SK-N-SH (cell line): ENCODE data around the gene MTARC1. TPM values are rescaled to one million over a fixed set of nuclear protein-coding genes. Genes with fewer than 3 reads are reported as not detected.

Experiments
- CTCF ChIA-PET: fragments of 300-600, 350-600 bp; formaldehyde crosslinking; extraction: SDS; loops from one replicate; lab custom pipeline; 2021; lab: Yijun Ruan, JAX
- POLR2A ChIA-PET: fragments of 350-600 bp; sonication (Branson Sonifier 250); formaldehyde crosslinking; extraction: SDS; loops from one replicate; lab custom pipeline; 2020; ENCODE audit warnings: antibody characterized with exemption, inconsistent platforms; lab: Yijun Ruan, JAX
- DNase-seq: peaks from one replicate; pipeline ENCODE4 v3.0.0; 2012
- H2AFZ ChIP-seq: fragments of 200-600 bp; sonication (generic); 2 replicates; pipeline ENCODE4 v1.8.1; 2016; ENCODE audit warnings: antibody characterized with exemption, mild to moderate bottlenecking, low read depth
- H3F3A ChIP-seq: fragments of 200-600 bp; sonication (generic); replicated peaks from 2 replicates; pipeline ENCODE3; 2016; ENCODE audit warnings: antibody characterized with exemption, mild to moderate bottlenecking; ENCODE audit not compliant: insufficient read depth
- H3K27ac ChIP-seq, 2 experiments: fragments of 200-500 bp in 1 of 2; fragments of 200-600 bp in 1 of 2; sonication (Bioruptor generic) in 1 of 2; sonication (generic), shearing (Covaris generic) in 1 of 2; 2 replicates each; pipeline versions ENCODE4 v1.5.1 to v1.6.1; 2014 to 2016; ENCODE audit warnings: low read depth in 2 of 2, inconsistent platforms in 1 of 2, low read length in 1 of 2, mild to moderate bottlenecking in 1 of 2, mixed read lengths in 1 of 2
- H3K27me3 ChIP-seq: fragments of 200-600 bp; sonication (generic), shearing (Covaris generic); 2 replicates; pipeline ENCODE4 v1.6.1; 2016; ENCODE audit warnings: mixed run types; ENCODE audit not compliant: insufficient read depth
- H3K36me3 ChIP-seq, 2 experiments: fragments of 200-500 bp in 1 of 2; fragments of 200-600 bp in 1 of 2; sonication (Bioruptor generic) in 1 of 2; sonication (generic) in 1 of 2; replicated peaks in 1 of 2; 2 replicates each; pipeline versions ENCODE3 to v1.5.1; 2014 to 2016; ENCODE audit warnings: low read length in 1 of 2, mild to moderate bottlenecking in 1 of 2; ENCODE audit not compliant: insufficient read depth in 2 of 2, control insufficient read depth in 1 of 2
- H3K4me1 ChIP-seq, 2 experiments: fragments of 200-500 bp in 1 of 2; fragments of 200-600 bp in 1 of 2; sonication (Bioruptor generic) in 1 of 2; sonication (generic), shearing (Covaris generic) in 1 of 2; 2 replicates each; pipeline versions ENCODE4 v1.5.1 to v1.6.1; 2014 to 2016; ENCODE audit warnings: low read depth in 1 of 2, low read length in 1 of 2, mixed run types in 1 of 2; ENCODE audit not compliant: insufficient read depth in 2 of 2, control insufficient read depth in 1 of 2
- H3K4me2 ChIP-seq: fragments of 200-600 bp; sonication (generic), shearing (Covaris generic); 2 replicates; pipeline ENCODE4 v1.6.1; 2017; ENCODE audit warnings: mixed run types
- H3K4me3 ChIP-seq, 2 experiments: fragments of 200-500 bp in 1 of 2; fragments of 200-600 bp in 1 of 2; sonication (Bioruptor generic) in 1 of 2; sonication (generic), shearing (Covaris generic) in 1 of 2; 2 replicates each; pipeline versions ENCODE4 v1.5.1 to v1.8.1; 2014 to 2016; ENCODE audit warnings: low read depth in 2 of 2, inconsistent platforms in 1 of 2, low read length in 1 of 2, mild to moderate bottlenecking in 1 of 2, mixed read lengths in 1 of 2, moderate library complexity in 1 of 2
- H3K79me2 ChIP-seq: fragments of 200-600 bp; sonication (generic); 2 replicates; pipeline ENCODE4 v1.8.1; 2017; ENCODE audit warnings: mild to moderate bottlenecking; ENCODE audit not compliant: insufficient read depth
- H3K9ac ChIP-seq: fragments of 200-600 bp; sonication (generic); 2 replicates; pipeline ENCODE4 v1.6.1; 2017; ENCODE audit warnings: mixed run types
- H3K9me2 ChIP-seq: fragments of 200-600 bp; sonication (generic); 2 replicates; pipeline ENCODE4 v1.6.1; 2017; ENCODE audit warnings: mixed run types
- H3K9me3 ChIP-seq: fragments of 200-600 bp; sonication (generic); 2 replicates; pipeline ENCODE4 v1.6.1; 2017; ENCODE audit warnings: mixed run types, mild to moderate bottlenecking, moderate library complexity
- H4K20me1 ChIP-seq: fragments of 200-600 bp; sonication (generic); 2 replicates; pipeline ENCODE4 v1.6.1; 2017; ENCODE audit warnings: mild to moderate bottlenecking, mixed run types; ENCODE audit not compliant: insufficient read depth
- CHD2 ChIP-seq: fragments of 150-350 bp; IDR thresholded peaks from 2 replicates; pipeline ENCODE4 v1.6.1; 2018; ENCODE audit warnings: low read length; ENCODE audit not compliant: partially characterized antibody
- CTCF ChIP-seq: fragments of 200-600 bp; sonication (generic); IDR thresholded peaks from 2 replicates; pipeline ENCODE4 v1.6.1; 2017; ENCODE audit warnings: antibody characterized with exemption, mild to moderate bottlenecking, moderate library complexity
- EP300 ChIP-seq, 2 experiments: IDR thresholded peaks; 2 replicates each; pipeline versions ENCODE4 v1.4.0 to v1.6.1; 2012; ENCODE audit warnings: borderline replicate concordance in 1 of 2, low read depth in 1 of 2, low read length in 1 of 2
- FOSL2 ChIP-seq: IDR thresholded peaks from 2 replicates; pipeline ENCODE4 v1.4.0; 2012; ENCODE audit warnings: low read depth, mild to moderate bottlenecking, moderate library complexity, borderline replicate concordance
- GABPA ChIP-seq: IDR thresholded peaks from 2 replicates; pipeline ENCODE4 v1.4.0; 2012; ENCODE audit warnings: low read depth, mild to moderate bottlenecking
- IRF3 ChIP-seq: fragments of 150-350 bp; IDR thresholded peaks from 2 replicates; pipeline ENCODE4 v1.6.1; 2016; ENCODE audit warnings: mild to moderate bottlenecking, low read depth, low read length
- MXI1 ChIP-seq: IDR thresholded peaks from 2 replicates; pipeline ENCODE4 v1.6.1; 2012; ENCODE audit warnings: mild to moderate bottlenecking, low read depth, low read length, improper control_type of control experiment
- POLR2AphosphoS5 ChIP-seq: IDR thresholded peaks from 2 replicates; pipeline ENCODE4 v1.6.1; 2012; ENCODE audit warnings: low read depth, low read length
- RCOR1 ChIP-seq: fragments of 150-350 bp; IDR thresholded peaks from 2 replicates; pipeline ENCODE4 v1.6.1; 2017; ENCODE audit warnings: antibody characterized with exemption, low read length
- REST ChIP-seq: IDR thresholded peaks from 2 replicates; pipeline ENCODE4 v1.6.1; 2012; ENCODE audit warnings: mild to moderate bottlenecking, low read depth, low read length, moderate library complexity
- SIN3A ChIP-seq: IDR thresholded peaks from 2 replicates; pipeline ENCODE4 v1.6.1; 2012; ENCODE audit warnings: low read depth, mild to moderate bottlenecking, low read length, moderate library complexity, borderline replicate concordance
- SMC3 ChIP-seq: IDR thresholded peaks from 2 replicates; pipeline ENCODE4 v1.6.1; 2012; ENCODE audit warnings: low read depth, low read length, improper control_type of control experiment
- TAF1 ChIP-seq: IDR thresholded peaks from 2 replicates; pipeline ENCODE4 v1.6.1; 2012; ENCODE audit warnings: low read depth, mild to moderate bottlenecking, low read length, moderate library complexity, borderline replicate concordance
- USF2 ChIP-seq: fragments of 150-350 bp; IDR thresholded peaks from 2 replicates; pipeline ENCODE4 v1.6.1; 2017; ENCODE audit warnings: antibody characterized with exemption, low read length, low read depth, borderline replicate concordance
- WGBS: methylation state at CpG from one replicate; pipeline ENCODE4 v1.1.6; 2017; ENCODE audit warnings: low lambda C conversion rate; 5-methylcytosine and 5-hydroxymethylcytosine counted together
- polyA plus RNA-seq, 3 experiments: library from polyadenylated mRNA; depleted of rRNA; stranded (reverse); fragments of >200 nt; gene quantifications; 2 replicates each; pipeline ENCODE4 v1.2.3, GENCODE V29; 2012

MTARC1 gene
- polyA plus RNA-seq, 1 of the 3 experiments (the other 2 are of a cell fraction), result 6.1 TPM

GRCh38 chr1:220761688-220762427 is 24.9 kb upstream of the MTARC1 start (continued):
- no peak for TF ChIP-seq RCOR1
- no peak for TF ChIP-seq POLR2AphosphoS5

GRCh38 chr1:220764757-220765156 is 22.0 kb upstream of the MTARC1 start:
- Histone ChIP-seq H4K20me1 (no peaks in the 10 kb centered on the region), H3K9ac (no peak overlapping the region), H3K36me3 (peaks cover 0 to 11% of the 10 kb centered on the region in 2 experiments), H3K9me2 (no peaks in the 10 kb centered on the region), H3K27me3 (no peaks in the 10 kb centered on the region), H3K4me3 (no peak overlapping the region), H3K27ac (no peak overlapping the region), H3K4me2 (no peak overlapping the region), H3K4me1 (no peaks in the 10 kb centered on the region), H2AFZ (no peak overlapping the region), H3K9me3 (no peaks in the 10 kb centered on the region), H3K79me2 (no peaks in the 10 kb centered on the region), H3F3A (no peaks in the 10 kb centered on the region)
- ChIA-PET CTCF (interaction anchor here (6.0 kb wide), 1 partner anchor 11 kb away, joined by 59 read pairs; no protein-coding TSS in a partner anchor), POLR2A (no interaction called here)
- no peak for DNase-seq
- WGBS, result 92% methylated on average over 3 of the region's 3 CpGs
- no peak for TF ChIP-seq MXI1
- TF ChIP-seq USF2, result no peak
- TF ChIP-seq SMC3, result no peak
- no peak for TF ChIP-seq FOSL2
- TF ChIP-seq SIN3A, result no peak
- no peak for TF ChIP-seq IRF3
- no peak for TF ChIP-seq EP300 (IDR thresholded peaks at IDR 0.05; ENCODE audit: borderline replicate concordance in 1 of 2, low read depth in 1 of 2, low read length in 1 of 2)
- TF ChIP-seq CTCF, result no peak
- no peak for TF ChIP-seq GABPA
- no peak for TF ChIP-seq RCOR1
- TF ChIP-seq CHD2, result no peak
- TF ChIP-seq REST, result no peak
- no peak for TF ChIP-seq TAF1
